GM18858 (cell line): ENCODE results near the gene TNFAIP3.

Experiments
- ATAC-seq: cut with Tn5 transposase; IDR thresholded peaks from one replicate; pipeline ENCODE4 v1.9.1; 2021; ENCODE audit not compliant: unreplicated experiment

Gene TNFAIP3

GRCh38 chr6:137919837-137920730 lies 53.0 kb downstream of the TNFAIP3 start:
- ATAC-seq: no peak

- no peak for ATAC-seq
These were observed 54.8 kb downstream of the TNFAIP3 start for GRCh38 chr6:137921823-137922222.

- ATAC-seq: no peak
These were observed 57.0 kb downstream of the TNFAIP3 start for GRCh38 chr6:137923866-137924653.

GRCh38 chr6:137925141-137925698 lies 58.2 kb downstream of the TNFAIP3 start:
- ATAC-seq: no peak

GRCh38 chr6:137926207-137926731 lies 59.2 kb downstream of the TNFAIP3 start:
- no peak for ATAC-seq

GRCh38 chr6:137926985-137927384 lies 59.9 kb downstream of the TNFAIP3 start:
- ATAC-seq: no peak

GRCh38 chr6:137927777-137928218 lies 60.7 kb downstream of the TNFAIP3 start:
- peak; percentile 82 for ATAC-seq

- no peak for ATAC-seq
These were observed 61.2 kb downstream of the TNFAIP3 start for GRCh38 chr6:137928286-137928685.

- no peak for ATAC-seq
These were observed 64.9 kb downstream of the TNFAIP3 start for GRCh38 chr6:137931849-137932465.
